OCI-M2 (cell line): Measurements from ENCODE around the gene ASB2.

Experiments
- DNase-seq: peaks from one replicate; lab custom pipeline; 2025; ENCODE audit not compliant: unreplicated experiment; lab: John Stamatoyannopoulos, UW

Gene ASB2

GRCh38 chr14:94001016-94001415 is 24.6 kb upstream of the ASB2 start:
- no peak for DNase-seq

- DNase-seq: no peak
These were observed 23.9 kb upstream of the ASB2 start for GRCh38 chr14:94000267-94000666.

- no peak for DNase-seq
These were observed 23.2 kb upstream of the ASB2 start for GRCh38 chr14:93999573-93999972.

- DNase-seq: no peak
These were observed 22.6 kb upstream of the ASB2 start for GRCh38 chr14:93998871-93999403.

- no peak for DNase-seq
These were observed 21.8 kb upstream of the ASB2 start for GRCh38 chr14:93997916-93998870.

- no peak for DNase-seq
These were observed 20.7 kb upstream of the ASB2 start, which contains the start of gene CCDC197 for GRCh38 chr14:93997082-93997481. CCDC197 (plus strand) TSS chr14:93997301; CDS start chr14:93998132, 831 bp downstream.

- no peak for DNase-seq
These were observed 19.8 kb upstream of the ASB2 start for GRCh38 chr14:93996130-93996695.

GRCh38 chr14:93994919-93995682 is 18.7 kb upstream of the ASB2 start:
- no peak for DNase-seq

- no peak for DNase-seq
These were observed 17.0 kb upstream of the ASB2 start for GRCh38 chr14:93993382-93993781.

- DNase-seq: no peak
These were observed 15.3 kb upstream of the ASB2 start for GRCh38 chr14:93991649-93992048.

- no peak for DNase-seq
These were observed 14.8 kb upstream of the ASB2 start for GRCh38 chr14:93991212-93991611.

GRCh38 chr14:93989939-93990338 is 13.6 kb upstream of the ASB2 start:
- no peak for DNase-seq

GRCh38 chr14:93987815-93988476 is 11.6 kb upstream of the ASB2 start:
- DNase-seq: no peak

- DNase-seq: no peak
These were observed 11.0 kb upstream of the ASB2 start for GRCh38 chr14:93987376-93987775.

- DNase-seq: no peak
These were observed 10.6 kb upstream of the ASB2 start for GRCh38 chr14:93986955-93987354.

GRCh38 chr14:93984987-93985410 is 8.6 kb upstream of the ASB2 start:
- DNase-seq: no peak

GRCh38 chr14:93984070-93984469 is 7.7 kb upstream of the ASB2 start:
- no peak for DNase-seq

- DNase-seq: no peak
These were observed 6.0 kb upstream of the ASB2 start for GRCh38 chr14:93982230-93983007.

GRCh38 chr14:93981316-93982229 is 5.2 kb upstream of the ASB2 start:
- no peak for DNase-seq
